22Rv1 (cell line): Measurements from ENCODE around the gene KIRREL2.

Source experiments
- ZFX ChIP-seq: fragments of 450-650 bp; IDR thresholded peaks from 2 replicates; pipeline ENCODE4 v1.6.1; 2017; ENCODE audit warnings: antibody characterized with exemption, borderline replicate concordance
- TF ChIP-seq, protein P1 (sequence below): fragments of 450-650 bp; IDR thresholded peaks from 2 replicates; pipeline ENCODE4 v1.5.1; 2017; ENCODE audit warnings: mild to moderate bottlenecking

DNA sequence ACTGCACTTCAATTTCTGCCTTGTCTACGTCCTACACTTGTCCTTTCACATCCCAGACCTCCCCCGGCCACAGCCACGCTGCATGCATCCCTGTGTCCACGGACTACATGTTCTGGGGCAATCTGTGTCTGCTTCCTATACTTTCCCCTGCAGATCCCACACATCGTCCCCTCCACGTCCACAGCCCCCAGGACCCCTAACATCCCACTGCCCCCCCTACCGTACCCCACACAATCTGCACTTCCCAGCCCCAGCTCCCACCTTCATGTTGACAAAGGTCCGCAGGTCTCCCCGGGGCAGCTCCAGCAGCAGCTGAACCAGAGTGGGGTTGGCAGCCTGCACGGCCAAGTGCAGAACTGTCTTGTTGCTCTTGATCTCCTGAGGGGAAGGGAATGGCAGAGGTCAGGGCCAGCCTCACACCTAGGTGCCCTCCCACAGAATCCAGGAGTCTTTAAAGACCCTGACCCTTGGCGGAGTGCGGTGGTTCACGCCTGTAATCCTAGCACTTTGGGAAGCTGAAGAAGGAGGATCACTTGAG lies 33.5 kb downstream of the KIRREL2 start:
- TF ChIP-seq, protein P1, sequence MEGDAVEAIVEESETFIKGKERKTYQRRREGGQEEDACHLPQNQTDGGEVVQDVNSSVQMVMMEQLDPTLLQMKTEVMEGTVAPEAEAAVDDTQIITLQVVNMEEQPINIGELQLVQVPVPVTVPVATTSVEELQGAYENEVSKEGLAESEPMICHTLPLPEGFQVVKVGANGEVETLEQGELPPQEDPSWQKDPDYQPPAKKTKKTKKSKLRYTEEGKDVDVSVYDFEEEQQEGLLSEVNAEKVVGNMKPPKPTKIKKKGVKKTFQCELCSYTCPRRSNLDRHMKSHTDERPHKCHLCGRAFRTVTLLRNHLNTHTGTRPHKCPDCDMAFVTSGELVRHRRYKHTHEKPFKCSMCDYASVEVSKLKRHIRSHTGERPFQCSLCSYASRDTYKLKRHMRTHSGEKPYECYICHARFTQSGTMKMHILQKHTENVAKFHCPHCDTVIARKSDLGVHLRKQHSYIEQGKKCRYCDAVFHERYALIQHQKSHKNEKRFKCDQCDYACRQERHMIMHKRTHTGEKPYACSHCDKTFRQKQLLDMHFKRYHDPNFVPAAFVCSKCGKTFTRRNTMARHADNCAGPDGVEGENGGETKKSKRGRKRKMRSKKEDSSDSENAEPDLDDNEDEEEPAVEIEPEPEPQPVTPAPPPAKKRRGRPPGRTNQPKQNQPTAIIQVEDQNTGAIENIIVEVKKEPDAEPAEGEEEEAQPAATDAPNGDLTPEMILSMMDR = no peak
- TF ChIP-seq ZFX = no peak
